Sigmoid colon (tissue), 3 donors: ENCODE measurements around the gene UROC1.

Source experiments
- CTCF ChIP-seq, 4 experiments: fragments of 450-650 bp in 3 of 4; fragments of 200-600 bp in 1 of 4; IDR thresholded peaks; one replicate each; pipeline ENCODE4 v1.5.1; 2016 to 2019; ENCODE audit warnings: antibody characterized with exemption in 4 of 4, mild to moderate bottlenecking in 3 of 4, moderate library complexity in 2 of 4
- POLR2A ChIP-seq, 2 donors: fragments of 450-650 bp; IDR thresholded peaks; one replicate each; pipeline ENCODE4 v1.6.1; 2016; ENCODE audit warnings: antibody characterized with exemption in 2 of 2, mild to moderate bottlenecking in 2 of 2, moderate library complexity in 2 of 2

DNA sequence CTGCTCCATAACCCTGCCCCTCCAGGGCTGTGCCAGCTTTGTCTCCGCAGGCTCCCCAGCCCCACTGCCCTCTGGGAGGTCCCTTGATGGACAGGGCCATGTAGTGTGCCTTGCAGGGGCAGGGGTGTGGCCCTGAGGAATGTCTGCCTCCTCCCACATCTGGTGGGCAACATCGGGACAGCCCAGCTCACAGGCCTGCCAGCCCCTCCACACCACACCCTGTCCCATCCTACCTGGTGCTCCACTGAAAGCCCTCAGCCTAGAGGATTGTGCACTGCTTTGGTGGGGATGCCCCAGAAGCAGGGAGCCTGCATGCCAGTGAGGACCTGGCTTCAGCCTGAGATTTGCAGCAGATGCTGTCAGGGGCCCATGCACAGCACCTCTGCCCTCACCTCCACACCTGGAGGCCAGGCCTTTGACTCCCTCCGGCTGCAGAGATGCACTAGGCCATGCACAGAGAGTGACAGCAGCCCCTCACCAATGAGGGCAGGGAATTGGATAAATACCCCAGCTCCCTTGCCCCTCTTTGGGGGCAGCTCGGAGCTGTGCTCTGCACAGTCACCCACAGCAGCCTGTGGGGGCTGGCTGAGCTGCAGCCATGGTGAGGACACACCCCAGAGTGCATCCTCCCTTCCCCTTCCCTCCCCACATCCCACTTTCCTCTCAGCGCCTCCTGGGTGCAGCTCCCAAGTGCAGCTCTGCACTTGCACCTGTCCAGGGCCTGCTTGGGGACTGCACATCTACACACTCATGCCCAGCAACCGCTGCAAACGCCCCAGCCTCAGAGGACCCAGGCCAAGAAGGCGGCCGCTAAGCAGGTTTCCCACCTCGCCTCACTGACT is 38.4 kb upstream of the UROC1 start:
- TF ChIP-seq CTCF (IDR thresholded peaks at IDR 0.05): no peak
- no peak for TF ChIP-seq POLR2A (IDR thresholded peaks at IDR 0.05)
